CD4-positive, alpha-beta T cell (primary cell): ENCODE results near the gene FSTL4. TPM values are rescaled to one million over a fixed set of nuclear protein-coding genes. Genes with fewer than 3 reads are reported as not detected.

Experiments
- ATAC-seq: fragments of 200-7000 bp; cut with Tn5 transposase; one replicate; pipeline ENCODE4 v1.10.0; 2022; ENCODE audit warnings: mild to moderate bottlenecking; ENCODE audit not compliant: poor library complexity
- CTCF ChIA-PET: fragments of 350-600 bp; sonication (Branson Sonifier 250); formaldehyde crosslinking; loops from one replicate; lab custom pipeline; 2021; ENCODE audit warnings: antibody characterized with exemption, inconsistent platforms; lab: Charles Lee
- POLR2A ChIA-PET: fragments of 350-600 bp; sonication (Branson Sonifier 250); formaldehyde crosslinking; loops from one replicate; lab custom pipeline; 2021; ENCODE audit warnings: antibody characterized with exemption, inconsistent platforms; lab: Charles Lee
- DNase-seq, 14 experiments: peaks; one replicate each; pipeline ENCODE4 v3.0.0-alpha.2; 2013 to 2020; ENCODE audit warnings: mixed read lengths in 2 of 14
- H3K27ac ChIP-seq, 2 donors: one replicate each; pipeline versions ENCODE4 v1.5.1 to v1.7.0; 2013; ENCODE audit warnings: low read length in 2 of 2, low read depth in 1 of 2, mild to moderate bottlenecking in 1 of 2
- H3K27me3 ChIP-seq, 2 experiments: 1 replicate in 1 of 2; 2 replicates in 1 of 2; pipeline versions ENCODE4 v1.6.1 to v1.7.0; 2013; ENCODE audit warnings: low read length in 2 of 2, control low read depth in 1 of 2, mild to moderate bottlenecking in 1 of 2, moderate library complexity in 1 of 2; ENCODE audit not compliant: insufficient read depth in 2 of 2, control insufficient read depth in 1 of 2
- H3K36me3 ChIP-seq: one replicate; pipeline ENCODE4 v1.6.1; 2013; ENCODE audit warnings: low read length, control low read depth; ENCODE audit not compliant: insufficient read depth
- H3K4me1 ChIP-seq: one replicate; pipeline ENCODE4 v1.6.1; 2013; ENCODE audit warnings: low read length, control low read depth; ENCODE audit not compliant: insufficient read depth
- H3K4me3 ChIP-seq: one replicate; pipeline ENCODE4 v1.5.1; 2013; ENCODE audit warnings: mild to moderate bottlenecking, low read length, moderate library complexity
- H3K9me3 ChIP-seq, 2 experiments: 1 replicate in 1 of 2; 2 replicates in 1 of 2; pipeline versions ENCODE4 v1.6.1 to v1.7.0; 2013; ENCODE audit warnings: low read length in 2 of 2, mild to moderate bottlenecking in 2 of 2, control low read depth in 1 of 2, moderate library complexity in 1 of 2; ENCODE audit not compliant: control insufficient read depth in 1 of 2, insufficient read depth in 1 of 2
- H3K27ac Mint-ChIP-seq: one replicate; pipeline ENCODE4 v1.8.0; 2020; ENCODE audit warnings: mixed read lengths
- H3K27me3 Mint-ChIP-seq: one replicate; pipeline ENCODE4 v1.8.0; 2021; ENCODE audit warnings: mixed read lengths
- H3K36me3 Mint-ChIP-seq: one replicate; pipeline ENCODE4 v1.8.0; 2021; ENCODE audit warnings: low read depth, mixed read lengths
- H3K4me1 Mint-ChIP-seq: one replicate; pipeline ENCODE4 v1.8.0; 2021; ENCODE audit warnings: low read depth, mixed read lengths
- H3K4me3 Mint-ChIP-seq: one replicate; pipeline ENCODE4 v1.8.0; 2020; ENCODE audit warnings: mild to moderate bottlenecking, mixed read lengths
- H3K9me3 Mint-ChIP-seq: one replicate; pipeline ENCODE4 v1.8.0; 2020; ENCODE audit warnings: mixed read lengths
- CTCF ChIP-seq: fragments of 200-600 bp; IDR thresholded peaks from one replicate; pipeline ENCODE4 v1.8.0; 2022; ENCODE audit warnings: antibody characterized with exemption, mild to moderate bottlenecking
- intact Hi-C, 2 experiments: fragments of 100-400 bp; cut with DNase I in 1 of 2; cut with micrococcal nuclease in 1 of 2; formaldehyde crosslinking; loops; one replicate each; pipeline versions ENCODE4 v1.15.1 to v1.9.0; 2023 to 2025; cut with DNase I, micrococcal nuclease
- total RNA-seq, 174 experiments: library from RNA in 2 of 174; stranded (reverse) in 2 of 174; gene quantifications; one replicate each; pipeline ENCODE4 v1.2.3 and lab custom pipeline; 2021 to 2026

Gene FSTL4
- total RNA-seq, 2 experiments from 2014 or later: not detected

DNA sequence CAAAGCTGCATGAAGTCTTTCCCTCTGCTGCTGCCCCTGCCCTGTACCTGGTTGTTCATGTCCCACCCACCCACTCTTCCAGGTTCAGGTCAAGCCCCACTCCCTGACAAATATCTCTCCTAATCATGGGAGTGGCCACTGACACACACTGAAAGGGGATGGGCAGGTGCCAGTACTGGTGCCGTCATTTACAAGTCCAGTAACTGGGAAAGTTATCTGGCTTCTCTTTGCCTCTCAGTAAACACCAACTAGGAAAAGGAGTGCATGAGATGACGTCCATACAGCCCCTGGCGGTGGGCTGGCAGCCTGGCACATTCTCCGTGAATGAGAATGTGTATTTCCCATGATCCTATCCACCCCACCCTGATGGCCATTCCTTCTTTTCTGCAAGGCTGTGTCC is 225.2 kb downstream of the FSTL4 start:
- DNase-seq: no peak

DNA sequence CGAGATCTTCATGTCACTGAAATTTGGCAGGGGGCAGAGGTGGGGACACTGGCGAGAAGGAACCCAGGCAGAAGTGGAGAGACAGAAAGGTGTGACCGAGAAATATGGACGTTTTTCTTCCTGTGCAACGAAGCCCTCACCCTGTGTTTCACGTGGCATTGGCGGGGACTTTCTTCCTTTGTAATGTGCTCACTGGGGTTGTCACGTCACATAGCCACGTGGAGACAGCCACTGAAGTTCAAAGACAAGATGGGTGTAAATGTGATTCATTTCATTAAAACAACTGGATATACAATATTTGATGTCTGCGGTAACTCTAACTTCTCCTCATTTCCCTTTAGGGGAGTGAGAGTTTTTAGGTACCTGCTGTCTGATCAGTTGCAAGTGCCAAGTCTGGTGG is 225.7 kb downstream of the FSTL4 start:
- CTCF ChIA-PET: no interaction called here
- Histone ChIP-seq H3K4me3 (no peak overlapping the region), H3K27ac (no peak overlapping the region), H3K4me1 (no peaks in the 10 kb centered on the region), H3K27me3 (peaks cover 0 to 2% of the 10 kb centered on the region in 2 experiments), H3K36me3 (no peaks in the 10 kb centered on the region), H3K9me3 (no peaks in the 10 kb centered on the region)
- H3K27ac Mint-ChIP-seq: no peak overlapping the region
- ATAC-seq (no peak), DNase-seq (no peak)
- no peaks in the 10 kb centered on the region for H3K9me3 Mint-ChIP-seq
- no peaks in the 10 kb centered on the region for H3K36me3 Mint-ChIP-seq
- no peak for TF ChIP-seq CTCF
- no peaks in the 10 kb centered on the region for H3K4me1 Mint-ChIP-seq
- H3K27me3 Mint-ChIP-seq: peaks cover 10% of the 10 kb centered on the region
- POLR2A ChIA-PET: no interaction called here
- no peak overlapping the region for H3K4me3 Mint-ChIP-seq
- intact Hi-C loops: no loop called here

More for the DNA sequence above, 225.2 kb downstream of the FSTL4 start:
- ATAC-seq: no peak
- Histone ChIP-seq H3K27me3 (peaks cover 0 to 2% of the 10 kb centered on the region in 2 experiments), H3K27ac (no peak overlapping the region), H3K36me3 (no peaks in the 10 kb centered on the region), H3K4me1 (no peaks in the 10 kb centered on the region), H3K9me3 (no peaks in the 10 kb centered on the region), H3K4me3 (no peak overlapping the region)
- H3K4me3 Mint-ChIP-seq: no peak overlapping the region
- no peak overlapping the region for H3K27ac Mint-ChIP-seq
- peaks cover 10% of the 10 kb centered on the region for H3K27me3 Mint-ChIP-seq
- no peak for TF ChIP-seq CTCF
- H3K4me1 Mint-ChIP-seq: no peaks in the 10 kb centered on the region
- H3K9me3 Mint-ChIP-seq: no peaks in the 10 kb centered on the region
- POLR2A ChIA-PET: no interaction called here
- CTCF ChIA-PET: no interaction called here
- intact Hi-C loops: no loop called here
- no peaks in the 10 kb centered on the region for H3K36me3 Mint-ChIP-seq

DNA sequence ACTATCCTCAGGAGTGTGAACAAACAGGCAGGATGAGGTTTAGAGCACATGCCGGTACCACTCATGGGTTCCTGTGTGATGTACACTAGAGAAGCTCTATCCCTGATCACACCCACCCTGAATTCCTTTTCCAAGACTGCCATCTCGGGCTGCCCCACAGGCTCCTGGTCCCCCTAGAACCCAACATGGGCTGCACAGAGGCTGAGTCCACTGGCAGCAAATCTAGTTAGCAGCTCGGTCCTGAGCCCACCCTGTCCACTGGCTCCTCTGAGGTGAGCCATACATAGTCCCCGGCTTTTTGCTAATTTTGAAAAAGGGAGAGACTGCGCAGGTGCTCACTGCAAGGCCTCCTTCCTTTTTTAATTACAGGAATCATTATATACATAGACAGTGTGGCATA is 227.0 kb downstream of the FSTL4 start:
- POLR2A ChIA-PET: no interaction called here
- H3K9me3 Mint-ChIP-seq: no peaks in the 10 kb centered on the region
- Histone ChIP-seq H3K27ac (no peak overlapping the region), H3K4me3 (no peak overlapping the region), H3K27me3 (peaks cover 0 to 2% of the 10 kb centered on the region in 2 experiments), H3K9me3 (no peaks in the 10 kb centered on the region), H3K4me1 (no peaks in the 10 kb centered on the region), H3K36me3 (no peaks in the 10 kb centered on the region)
- CTCF ChIA-PET: no interaction called here
- no peak overlapping the region for H3K27ac Mint-ChIP-seq
- H3K27me3 Mint-ChIP-seq: peaks cover 10% of the 10 kb centered on the region
- no peak for DNase-seq
- H3K4me1 Mint-ChIP-seq: no peaks in the 10 kb centered on the region
- ATAC-seq: no peak
- intact Hi-C loops: no loop called here
- TF ChIP-seq CTCF: no peak
- no peaks in the 10 kb centered on the region for H3K36me3 Mint-ChIP-seq
- H3K4me3 Mint-ChIP-seq: no peak overlapping the region
